HG02642 (cell line): Measurements from ENCODE around the gene CFAP206.

ENCODE experiments used
- ATAC-seq: cut with Tn5 transposase; IDR thresholded peaks from one replicate; pipeline ENCODE4 v1.9.1; 2021; ENCODE audit warnings: mild to moderate bottlenecking; ENCODE audit not compliant: unreplicated experiment, poor library complexity

CFAP206 gene

DNA sequence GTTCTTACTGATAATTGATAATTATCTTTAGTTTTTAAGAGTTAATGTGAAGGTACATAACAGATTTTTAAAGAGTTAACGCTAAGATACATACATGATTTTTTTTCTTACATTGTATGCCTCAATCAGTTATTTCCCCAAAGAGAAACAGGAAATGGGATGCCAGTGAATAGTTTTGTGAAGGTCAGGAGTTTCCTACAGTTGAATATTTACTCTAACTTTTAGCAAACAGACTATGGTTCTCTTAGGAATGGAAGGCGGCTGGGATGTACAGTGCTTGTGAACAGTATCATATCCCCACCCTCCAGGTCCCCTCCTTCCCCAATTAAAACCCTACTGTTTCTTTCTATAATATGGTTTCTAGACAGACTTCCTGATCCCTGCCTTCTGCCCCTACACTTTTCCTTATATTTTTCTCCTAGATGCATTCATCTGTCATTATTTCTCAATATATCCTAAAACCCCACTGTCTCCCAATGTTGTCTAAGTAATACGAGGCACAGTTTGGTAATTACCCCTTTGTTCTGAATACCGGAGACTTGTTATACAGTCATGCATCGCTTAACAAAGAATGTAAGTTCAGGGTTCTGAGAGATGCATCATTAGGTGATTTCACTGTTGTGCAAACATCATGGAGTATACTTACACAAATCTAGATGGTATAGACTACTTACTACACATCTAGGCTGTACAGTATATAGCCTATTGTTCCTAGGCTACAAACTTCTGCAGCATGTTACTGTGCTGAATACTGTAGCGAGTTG is 94.2 kb downstream of the CFAP206 start:
- ATAC-seq, result no peak

DNA sequence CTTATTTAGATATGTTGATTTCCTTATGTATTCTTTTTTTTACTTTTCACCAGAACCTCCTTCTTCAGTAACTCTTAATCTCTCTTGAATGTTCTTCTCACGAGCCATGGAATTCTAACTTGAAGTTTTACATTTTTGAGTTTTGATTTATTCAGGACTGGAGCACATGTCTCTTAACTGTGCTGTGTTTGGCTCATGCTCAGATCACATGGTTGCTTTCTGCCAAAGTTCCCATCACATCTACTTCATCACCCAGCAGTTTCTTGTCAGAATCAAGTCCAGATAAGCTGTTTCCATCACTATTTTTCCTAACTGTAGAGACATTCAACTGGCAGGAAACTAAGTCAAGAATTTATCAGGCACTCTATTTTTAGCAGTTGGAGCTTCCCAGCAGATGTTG is 96.7 kb downstream of the CFAP206 start:
- no peak for ATAC-seq
